Measurements from ENCODE around the gene ADGRA1.
A peak's percentile ranks its signal among the peaks of the same experiment; 100 is the strongest.
"Not testable (repeated sequence)": the region's sequence is repeated elsewhere in the genome, so short reads cannot be mapped to it uniquely, and the experiment has no call there.

ADGRA1 gene

DNA sequence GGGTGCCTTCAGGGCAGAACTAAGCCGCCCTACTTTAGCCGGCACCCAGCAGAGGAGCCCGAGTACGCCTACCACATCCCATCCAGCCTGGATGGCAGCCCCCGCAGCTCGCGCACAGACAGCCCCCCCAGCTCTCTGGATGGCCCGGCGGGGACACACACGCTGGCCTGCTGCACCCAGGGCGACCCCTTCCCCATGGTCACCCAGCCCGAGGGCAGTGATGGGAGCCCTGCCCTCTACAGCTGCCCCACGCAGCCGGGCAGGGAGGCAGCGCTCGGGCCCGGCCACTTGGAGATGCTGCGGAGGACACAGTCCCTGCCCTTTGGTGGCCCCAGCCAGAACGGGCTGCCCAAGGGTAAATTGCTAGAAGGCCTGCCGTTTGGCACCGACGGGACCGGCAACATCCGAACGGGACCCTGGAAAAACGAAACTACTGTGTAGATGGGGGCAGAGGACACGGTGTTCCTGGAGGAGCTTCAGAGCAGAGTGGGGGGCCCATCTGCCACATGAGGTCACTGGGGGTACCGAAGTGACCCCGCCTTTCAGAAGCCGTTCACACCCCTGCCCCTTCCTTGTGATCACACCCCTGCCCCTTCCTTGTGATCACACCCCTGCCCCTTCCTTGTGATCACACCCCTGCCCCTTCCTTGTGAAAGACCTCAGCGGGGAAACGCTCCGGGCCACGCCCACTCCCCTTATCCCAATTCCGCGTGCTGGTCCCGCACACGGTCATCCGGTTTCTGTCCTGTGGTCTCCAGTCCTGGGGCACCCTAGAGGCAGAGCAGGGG, 41.5 kb downstream of the ADGRA1 start:
- DNase-seq (ENCODE audit: low spot score), result peak; percentile 61

DNA sequence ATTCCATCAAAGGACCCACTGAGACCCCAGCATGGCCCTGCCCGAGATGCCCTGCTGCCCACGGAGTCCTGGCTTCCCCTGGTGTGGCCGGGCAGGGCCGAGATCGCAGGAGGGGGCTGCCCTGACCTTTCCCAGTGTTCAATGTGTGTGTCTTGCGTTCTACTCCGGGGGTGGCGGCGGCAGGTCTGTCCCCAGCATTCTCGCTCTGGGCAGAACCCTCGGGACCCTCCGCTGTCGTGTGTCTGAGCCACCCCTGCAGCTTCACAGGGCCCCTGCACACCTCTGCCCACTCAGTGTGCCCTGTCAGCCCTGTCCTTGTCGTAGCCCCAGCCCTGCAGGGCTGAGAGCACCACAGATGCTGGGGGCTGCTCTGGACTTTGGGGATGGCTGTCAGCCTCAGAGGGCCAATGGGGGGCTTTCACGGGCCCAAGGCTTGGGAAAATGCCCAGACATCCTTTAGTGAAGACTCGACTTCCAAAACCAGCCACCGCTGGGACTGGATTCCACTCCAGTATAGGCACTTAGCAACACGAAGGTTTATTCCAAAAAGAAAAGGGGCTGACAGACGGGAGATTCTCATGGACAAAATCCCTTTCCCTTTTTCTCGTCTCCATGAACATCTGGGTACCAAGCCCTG, 42.3 kb downstream of the ADGRA1 start:
- DNase-seq (ENCODE audit: low spot score), result peak; percentile 51

DNA sequence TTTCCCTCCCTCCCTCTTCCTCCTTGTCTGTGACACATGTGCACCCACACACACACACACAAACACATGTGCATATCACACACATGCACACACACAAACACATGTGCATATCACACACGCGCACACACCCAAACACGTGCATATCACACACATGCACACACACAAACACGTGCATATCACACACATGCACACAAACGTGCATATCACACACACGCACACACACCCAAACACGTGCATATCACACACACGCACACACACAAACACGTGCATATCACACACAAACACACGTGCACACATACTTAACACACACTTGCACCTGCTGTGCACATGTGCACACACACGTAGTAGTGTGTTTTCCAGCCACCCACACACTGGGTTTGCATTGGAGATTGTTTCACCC, 42.9 kb downstream of the ADGRA1 start:
- DNase-seq (ENCODE audit: low spot score), result no peak

DNA sequence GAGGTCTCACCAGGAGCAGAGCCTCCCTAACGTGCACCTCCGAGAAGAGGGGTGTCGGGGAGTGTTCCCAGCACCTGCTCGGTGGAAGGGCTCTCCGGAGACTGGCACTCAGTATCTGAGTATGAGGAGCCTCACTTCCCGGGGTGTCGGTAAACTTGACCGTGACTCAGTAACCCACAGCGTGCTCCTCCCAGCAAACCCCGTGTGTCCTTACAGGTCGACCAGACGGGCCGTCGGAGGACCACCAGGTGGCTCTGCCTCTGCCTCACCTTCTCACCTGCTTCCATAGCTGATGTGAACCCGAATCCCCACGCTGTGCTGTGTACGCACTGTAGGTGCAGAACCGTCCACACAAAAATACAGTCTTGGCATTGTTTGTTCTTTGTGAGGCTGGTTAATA, 43.3 kb downstream of the ADGRA1 start:
- peak; percentile 45 for DNase-seq (ENCODE audit: low spot score)

DNA sequence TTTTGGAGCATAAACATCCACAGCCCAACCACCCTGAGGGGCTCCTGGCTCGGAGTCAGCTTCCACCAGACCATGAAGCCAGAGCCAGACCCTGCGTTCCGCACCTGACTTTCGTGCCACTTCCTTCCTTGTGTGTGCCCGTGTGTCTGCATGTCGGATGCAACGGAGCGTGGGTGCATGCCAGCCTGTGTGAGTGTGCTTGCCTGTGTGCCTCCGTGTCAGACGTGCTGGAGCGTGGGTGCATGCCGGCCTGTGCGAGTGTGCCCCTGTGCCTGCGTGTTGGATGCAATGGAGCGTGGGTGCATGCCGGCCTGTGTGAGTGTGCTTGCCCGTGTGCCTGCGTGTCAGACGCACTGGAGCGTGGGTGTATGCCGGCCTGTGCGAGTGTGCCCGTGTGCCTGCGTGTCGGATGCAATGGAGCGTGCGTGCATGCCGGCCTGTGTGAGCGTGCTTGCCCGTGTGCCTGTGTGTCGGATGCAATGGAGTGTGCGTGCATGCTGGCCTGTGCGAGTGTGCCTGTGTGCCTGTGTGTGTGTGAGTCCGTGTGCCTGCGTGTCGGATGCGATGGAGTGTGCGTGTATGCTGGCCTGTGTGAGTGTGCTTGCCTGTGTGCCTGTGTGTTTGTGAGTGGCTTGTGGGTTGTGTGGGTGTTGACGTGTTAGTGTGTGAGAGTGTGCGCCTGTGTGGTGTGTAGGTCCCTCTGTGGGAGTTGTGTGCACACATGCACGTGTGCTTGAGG, 44.2 kb downstream of the ADGRA1 start:
- DNase-seq (ENCODE audit: low spot score), result peak; percentile 49

DNA sequence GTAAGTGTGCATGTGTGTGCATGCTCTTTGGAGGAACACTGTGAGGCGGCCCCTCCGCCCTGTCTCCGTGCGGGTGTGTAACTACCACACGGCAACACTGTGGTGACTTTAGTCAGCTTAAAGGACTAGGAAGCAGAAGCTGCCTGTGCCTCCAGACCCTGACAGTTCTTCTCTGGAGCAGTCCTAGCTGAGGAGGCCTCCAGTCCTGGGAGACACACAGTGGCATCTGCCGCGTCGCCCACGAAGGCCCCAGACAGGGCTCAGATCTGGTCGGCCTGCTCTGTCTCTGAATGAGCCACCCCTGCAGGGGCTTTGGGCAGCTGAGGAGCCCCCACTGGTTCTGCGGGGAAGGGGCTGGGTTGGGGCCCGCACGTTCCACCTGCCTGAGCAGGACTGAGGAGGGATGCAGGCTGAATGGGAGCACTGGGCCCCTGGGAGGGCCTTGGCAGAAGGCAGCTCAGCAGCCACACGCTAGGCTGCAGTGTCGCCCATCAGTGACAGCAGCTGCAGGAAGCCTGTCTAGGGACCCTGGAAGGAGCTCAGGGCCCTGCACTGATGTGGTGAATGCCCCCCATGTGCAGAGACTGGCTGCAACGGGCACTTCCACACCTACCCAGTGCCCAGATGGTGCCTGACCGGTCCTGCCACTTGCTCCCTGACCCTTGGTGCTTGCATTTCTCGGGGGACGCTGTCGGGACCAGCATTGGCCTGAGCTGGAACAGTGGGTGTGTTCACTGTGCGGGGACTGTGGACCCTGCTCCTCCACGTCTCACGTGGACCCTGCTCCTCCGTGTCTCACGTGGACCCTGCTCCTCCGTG, 45.0 kb downstream of the ADGRA1 start:
- peak; percentile 53 for DNase-seq (ENCODE audit: low spot score)

DNA sequence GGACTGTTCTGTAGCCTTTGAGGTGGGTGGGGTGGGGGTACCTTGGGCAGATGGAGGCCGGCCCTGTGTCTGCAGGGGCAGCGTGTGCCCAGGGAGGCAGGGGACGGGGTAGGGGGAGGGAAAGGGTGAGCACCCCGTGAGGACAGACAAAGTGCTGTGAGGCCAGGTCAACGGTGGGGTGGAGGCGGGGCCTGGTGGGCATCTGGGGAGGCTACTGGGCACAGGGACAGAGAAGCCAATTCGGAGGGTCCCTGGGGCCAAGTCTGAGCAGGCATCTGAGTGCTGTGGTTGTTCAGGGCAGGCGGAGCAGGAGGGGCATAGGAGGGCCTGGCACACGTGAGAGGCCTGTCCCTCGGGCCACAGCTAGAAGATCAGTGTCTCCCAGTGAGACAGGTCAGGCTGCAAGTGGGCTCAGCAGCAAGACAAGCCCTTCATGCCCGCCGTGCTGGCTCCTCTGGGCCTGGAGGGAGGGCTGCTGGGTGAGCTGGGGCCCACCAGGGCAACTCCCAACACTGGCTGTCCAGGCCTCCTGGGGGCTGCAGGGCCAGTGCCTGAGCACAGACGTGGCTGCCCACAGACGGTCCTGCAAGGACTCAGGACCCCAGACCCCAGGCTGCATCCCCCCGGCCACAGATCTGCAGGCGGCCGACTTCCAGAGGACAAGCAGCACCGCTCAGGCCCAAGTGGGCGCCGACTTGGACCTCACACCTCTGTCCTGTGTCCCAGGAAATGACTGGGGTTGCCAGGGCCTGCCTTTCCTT, 45.9 kb downstream of the ADGRA1 start:
- DNase-seq (ENCODE audit: low spot score), result peak; percentile 42

DNA sequence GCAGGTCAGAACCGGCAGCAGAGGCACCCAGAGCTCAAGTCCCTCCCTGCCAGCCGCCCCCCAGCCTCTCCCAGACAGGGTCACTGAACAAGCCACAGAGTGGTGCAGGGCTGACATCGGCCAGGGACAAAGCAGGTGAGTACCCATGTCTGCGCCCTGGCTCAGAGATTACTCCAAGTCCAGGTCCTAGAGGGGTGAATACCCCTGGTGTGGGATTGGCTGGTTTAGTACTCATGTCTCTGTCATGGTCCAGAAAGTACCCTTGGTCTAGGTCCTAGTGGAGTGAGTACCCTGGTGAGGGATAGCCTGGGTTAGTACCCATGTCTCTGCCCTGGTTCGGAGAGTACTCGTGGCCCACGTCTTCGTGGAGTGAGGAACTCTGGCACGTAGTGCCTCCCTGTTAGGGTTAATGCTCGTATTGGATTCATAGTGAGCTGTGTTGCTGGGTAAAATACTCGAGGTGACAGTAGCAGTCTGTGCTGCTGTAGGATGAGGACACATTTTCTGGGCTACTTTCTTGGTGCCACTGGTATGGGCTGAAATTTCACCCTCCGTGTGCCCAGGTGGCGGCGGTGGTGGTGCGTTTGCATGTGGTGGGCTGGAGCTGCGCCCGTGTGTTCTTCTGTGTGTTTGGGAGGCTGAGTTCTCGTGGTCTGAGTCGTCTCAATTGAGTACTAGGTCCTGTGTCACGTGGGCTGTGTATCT, 46.8 kb downstream of the ADGRA1 start:
- DNase-seq (ENCODE audit: low spot score), result no peak

DNA sequence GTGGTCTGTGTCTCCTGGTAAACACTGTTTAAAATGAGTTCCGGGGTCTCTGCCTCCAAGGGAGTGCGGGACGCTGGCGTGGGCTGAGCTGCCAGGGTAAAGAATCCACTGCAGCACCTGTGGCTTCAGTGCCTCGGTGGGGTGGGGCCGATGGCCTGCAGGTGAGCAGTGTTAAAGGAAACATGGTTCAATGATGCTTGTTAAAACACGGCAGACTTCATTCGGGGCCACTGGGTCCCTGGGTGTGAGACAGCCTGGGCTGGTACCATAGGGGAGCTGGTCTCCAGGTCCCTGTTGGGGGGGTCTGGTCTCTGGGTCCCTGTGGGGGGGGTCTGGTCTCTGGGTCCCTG, 47.4 kb downstream of the ADGRA1 start:
- DNase-seq (ENCODE audit: low spot score), result no peak

DNA sequence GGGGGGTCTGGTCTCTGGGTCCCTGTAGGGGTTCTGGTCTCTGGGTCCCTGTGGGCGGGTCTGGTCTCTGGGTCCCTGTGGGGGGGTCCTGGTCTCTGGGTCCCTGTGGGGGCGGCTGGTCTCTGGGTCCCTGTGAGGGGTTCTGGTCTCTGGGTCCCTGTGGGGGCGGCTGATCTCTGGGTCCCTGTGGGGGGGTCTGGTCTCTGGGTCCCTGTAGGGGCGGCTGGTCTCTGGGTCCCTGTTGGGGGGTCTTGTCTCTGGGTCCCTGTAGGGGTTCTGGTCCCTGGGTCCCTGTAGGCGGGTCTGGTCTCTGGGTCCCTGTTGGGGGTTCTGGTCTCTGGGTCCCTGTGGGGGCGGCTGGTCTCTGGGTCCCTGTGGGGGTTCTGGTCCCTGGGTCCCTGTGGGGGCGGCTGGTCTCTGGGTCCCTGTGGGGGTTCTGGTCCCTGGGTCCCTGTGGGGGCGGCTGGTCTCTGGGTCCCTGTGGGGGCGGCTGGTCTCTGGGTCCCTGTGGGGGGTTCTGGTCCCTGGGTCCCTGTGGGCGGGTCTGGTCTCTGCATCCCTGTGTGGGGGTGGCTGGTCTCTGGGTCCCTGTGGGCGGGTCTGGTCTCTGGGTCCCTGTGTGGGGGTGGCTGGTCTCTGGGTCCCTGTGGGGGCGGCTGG, 49.9 kb downstream of the ADGRA1 start:
- not testable (repeated sequence) for DNase-seq (ENCODE audit: low spot score)

DNA sequence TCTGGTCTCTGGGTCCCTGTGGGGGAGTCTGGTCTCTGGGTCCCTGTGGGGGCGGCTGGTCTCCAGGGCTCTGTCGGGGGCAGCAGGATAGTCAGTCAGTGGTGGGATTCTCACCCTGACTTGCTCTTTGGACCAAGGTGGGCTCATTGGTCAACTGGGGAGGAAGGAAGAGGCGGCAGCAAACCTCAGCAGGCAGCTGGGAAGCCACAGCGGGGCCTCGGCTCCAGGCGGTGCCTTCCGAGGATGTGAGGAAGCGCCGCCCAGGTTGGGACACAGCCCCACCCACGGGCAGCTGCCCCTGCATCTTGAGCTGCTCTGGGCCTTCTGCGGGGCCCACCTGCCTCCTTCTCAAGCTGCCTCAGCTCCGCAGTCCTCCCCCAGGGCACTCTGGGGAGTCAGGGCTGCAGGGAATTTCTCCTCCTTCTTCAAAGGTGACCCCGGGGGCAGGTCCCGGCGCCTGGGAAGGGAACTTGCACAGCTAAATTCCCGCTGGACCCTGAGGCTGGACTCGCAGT, 51.9 kb downstream of the ADGRA1 start:
- no peak for DNase-seq (ENCODE audit: low spot score)

DNA sequence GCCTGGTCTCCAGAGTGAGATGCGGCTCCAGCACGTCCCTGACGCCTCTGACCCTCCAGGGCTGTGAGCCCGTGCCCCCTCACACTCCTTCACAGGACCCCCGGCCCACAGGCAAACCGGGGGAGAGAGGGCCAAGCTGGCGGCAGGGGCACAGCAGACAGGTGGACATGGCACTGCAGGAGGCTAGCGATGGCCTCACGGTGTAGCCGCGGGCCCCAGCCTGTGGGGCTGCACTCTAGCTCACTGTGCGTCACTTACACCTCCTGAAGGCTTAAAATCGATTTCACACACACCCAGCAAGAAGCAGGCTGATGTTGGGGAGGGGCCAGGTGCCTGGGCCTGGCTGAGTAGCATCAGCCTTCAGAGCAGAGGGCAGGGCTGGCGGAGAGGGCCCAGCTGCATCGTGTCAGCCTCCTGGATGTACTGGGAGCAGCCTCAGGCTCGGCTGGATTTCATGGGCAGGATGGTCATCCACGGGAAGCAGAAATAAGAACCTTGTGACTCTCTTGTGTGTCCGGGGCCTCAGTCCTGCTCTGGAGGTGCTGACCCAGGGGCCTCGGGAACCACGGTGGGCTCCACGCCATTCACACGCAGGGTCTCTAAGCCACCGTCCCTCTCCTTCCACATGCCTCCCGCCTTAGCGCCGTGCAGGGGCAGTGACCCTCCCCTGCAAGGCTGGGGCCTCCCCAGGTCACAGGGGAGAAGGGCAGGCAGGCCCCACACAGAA, 52.9 kb downstream of the ADGRA1 start:
- DNase-seq (ENCODE audit: low spot score), result no peak

DNA sequence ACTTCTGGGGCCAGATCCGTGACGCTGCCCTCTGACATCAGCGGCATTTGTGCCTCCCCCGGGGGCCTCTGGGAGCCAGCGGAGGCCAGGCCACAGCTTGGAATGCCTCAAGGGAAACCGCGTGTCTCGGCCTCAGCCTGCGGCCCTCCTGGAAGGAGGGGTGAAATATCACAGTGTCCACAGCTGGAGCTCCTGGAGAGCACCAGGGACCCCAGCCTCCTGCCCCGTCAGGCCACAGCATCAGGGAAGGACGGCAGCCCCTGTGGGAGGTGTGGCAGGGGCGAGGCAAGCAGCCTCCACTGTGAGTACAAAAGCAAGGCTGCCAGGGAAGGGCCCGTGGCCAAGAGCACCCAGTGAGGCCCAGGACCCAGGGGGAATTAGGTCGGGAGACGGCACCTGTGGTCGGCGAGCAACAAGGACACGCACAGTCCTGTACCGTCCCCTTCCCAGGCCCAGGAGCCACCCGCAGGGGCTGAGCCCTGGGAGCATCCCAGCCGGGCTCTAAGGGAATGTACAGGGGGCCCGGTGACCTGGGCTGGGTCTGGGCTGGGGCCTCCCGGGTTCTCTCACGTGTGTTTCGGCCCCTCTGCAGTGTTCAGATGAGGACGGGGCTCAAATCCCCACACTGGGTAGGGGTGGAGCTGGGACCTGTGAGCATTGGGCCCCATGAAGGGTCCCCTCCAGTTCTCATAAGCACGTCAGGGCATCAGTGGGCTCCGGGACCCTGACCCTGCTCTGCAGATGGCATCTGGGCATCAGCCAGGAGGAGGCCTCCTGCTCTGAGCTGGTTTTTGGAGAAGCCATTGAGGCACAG, 53.6 kb downstream of the ADGRA1 start:
- DNase-seq (ENCODE audit: low spot score), result peak; percentile 59

DNA sequence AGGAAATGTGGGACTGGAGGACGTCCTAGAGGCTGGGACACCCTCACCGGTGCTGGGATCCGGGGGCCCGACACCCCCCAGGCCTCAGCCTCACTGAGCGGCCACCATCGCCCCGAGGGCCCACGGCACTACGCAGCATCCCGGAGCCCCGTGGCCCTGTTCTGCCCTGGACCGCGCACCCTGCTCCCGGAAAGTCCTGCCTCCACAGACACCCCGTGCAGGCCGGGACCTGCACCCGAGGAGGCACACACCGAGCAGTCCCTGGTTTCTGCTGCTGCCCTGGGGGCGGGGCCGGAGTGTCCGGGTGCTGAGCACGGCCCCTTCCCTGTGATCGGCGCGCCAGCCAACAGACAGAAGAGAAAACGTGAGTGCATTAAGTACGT, 54.2 kb downstream of the ADGRA1 start:
- no peak for DNase-seq (ENCODE audit: low spot score)

DNA sequence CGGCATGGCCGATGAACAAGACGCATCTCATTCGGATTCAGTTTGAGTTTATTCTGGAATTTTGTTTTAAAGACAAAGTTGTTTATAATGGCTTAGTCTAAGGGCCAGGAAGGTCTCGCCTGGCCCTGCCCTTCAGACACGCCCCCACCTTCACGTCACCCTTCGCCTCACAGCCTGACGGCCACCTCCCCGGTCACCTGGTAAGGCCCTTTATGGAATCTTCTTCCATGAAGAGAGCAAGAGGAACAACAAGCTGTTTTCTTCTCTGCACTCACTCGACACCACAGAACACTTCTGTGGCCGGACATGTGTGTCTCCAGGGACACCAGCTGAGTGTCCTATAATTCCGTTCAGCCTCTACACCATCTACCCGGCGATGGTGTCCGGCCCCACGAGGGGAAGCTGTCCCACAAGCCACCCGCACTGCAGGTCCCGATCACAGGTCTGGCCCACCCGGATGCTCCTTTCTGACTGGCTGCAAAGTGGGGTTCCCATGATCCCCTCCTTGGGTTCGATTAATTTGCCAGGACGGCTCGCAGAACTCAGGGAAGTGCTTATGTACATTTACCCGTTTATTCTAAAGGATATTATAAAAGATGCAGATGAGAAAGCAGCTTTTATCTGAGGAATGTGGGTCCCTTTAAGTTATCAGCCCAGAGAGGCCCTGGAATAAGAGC, 54.9 kb downstream of the ADGRA1 start:
- DNase-seq (ENCODE audit: low spot score), result no peak

DNA sequence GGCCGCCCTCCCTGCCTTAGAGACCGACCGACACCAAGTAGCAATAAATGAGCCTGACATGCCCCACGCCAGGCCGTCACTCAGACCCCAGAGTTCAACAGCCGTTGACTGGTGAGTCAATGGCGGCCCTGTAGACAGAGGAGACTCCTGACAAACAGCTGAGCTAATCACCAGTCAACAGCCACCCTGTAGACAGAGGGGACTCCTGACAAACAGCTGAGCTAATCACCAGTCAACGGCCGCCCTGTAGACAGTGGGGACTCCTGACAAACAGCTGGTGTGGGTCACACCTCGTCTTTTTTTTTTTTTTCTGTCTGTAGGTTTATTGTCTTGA, 55.4 kb downstream of the ADGRA1 start:
- no peak for DNase-seq (ENCODE audit: low spot score)

DNA sequence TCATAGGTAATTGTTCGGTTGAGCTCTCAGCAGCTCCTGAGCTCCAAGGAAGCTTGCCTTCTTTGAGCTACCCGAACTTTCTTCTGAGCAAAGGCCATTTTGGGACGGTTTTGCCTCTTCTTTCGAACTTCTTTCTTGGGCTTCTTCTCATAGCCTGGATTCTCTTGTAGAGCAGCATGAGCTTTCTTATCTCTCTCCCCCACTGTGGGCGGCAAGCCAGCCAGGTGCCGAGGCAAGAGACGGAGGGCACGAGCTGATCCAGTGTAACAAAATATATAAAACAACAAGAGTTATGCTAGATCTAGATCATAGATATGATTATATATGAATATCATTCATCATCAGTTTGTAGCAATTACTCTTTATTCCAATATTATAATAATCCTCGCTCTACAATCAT, 55.8 kb downstream of the ADGRA1 start:
- no peak for DNase-seq (ENCODE audit: low spot score)

DNA sequence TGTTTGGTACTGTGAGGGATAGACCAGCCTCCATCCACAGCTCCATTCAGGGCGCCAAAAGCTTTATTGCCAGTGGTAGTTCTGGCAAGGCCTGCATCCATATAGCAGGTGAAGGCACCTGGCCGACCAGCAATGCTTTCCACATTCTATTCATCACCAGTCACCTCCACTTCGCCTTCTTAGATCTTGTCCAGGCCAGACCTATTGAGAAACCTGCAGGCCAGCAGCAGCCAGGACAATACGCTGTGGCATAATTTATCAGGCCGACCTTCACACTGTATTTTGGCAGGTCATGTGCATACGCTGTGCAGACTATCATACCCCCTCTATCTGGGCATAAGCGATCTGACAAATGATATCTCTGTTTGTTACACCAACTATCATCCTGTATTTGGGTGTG, 57.0 kb downstream of the ADGRA1 start:
- DNase-seq (ENCODE audit: low spot score), result no peak

Data from left forelimb (tissue), 1 donor.